ENCODE results near the gene OR5AN1. TPM values are rescaled to one million over a fixed set of nuclear protein-coding genes. Genes with fewer than 3 reads are reported as not detected.
"Not testable (repeated sequence)": the region's sequence is repeated elsewhere in the genome, so short reads cannot be mapped to it uniquely, and the experiment has no call there.

The OR5AN1 gene
- total RNA-seq, result not detected

- FAIRE-seq, result no peak
- DNase-seq (ENCODE audit: low spot score in 2 of 2), result no peak
Measured at GRCh38 chr11:59358595-59358994, at the start of gene OR5AN1. OR5AN1 (plus strand) TSS chr11:59358895; CDS start chr11:59364459, 5,564 bp downstream.

GRCh38 chr11:59335001-59335400 lies 23.7 kb upstream of the OR5AN1 start:
- FAIRE-seq (no peak), DNase-seq (ENCODE audit: low spot score in 2 of 2) (no peak)

GRCh38 chr11:59336176-59336575 lies 22.5 kb upstream of the OR5AN1 start:
- FAIRE-seq (no peak), DNase-seq (ENCODE audit: low spot score in 2 of 2) (no peak)

- FAIRE-seq, result no peak
- no peak for DNase-seq (ENCODE audit: low spot score in 2 of 2)
Measured at GRCh38 chr11:59336931-59337330, 21.8 kb upstream of the OR5AN1 start.

- FAIRE-seq; DNase-seq (ENCODE audit: low spot score in 2 of 2): not testable (repeated sequence)
Measured at GRCh38 chr11:59349657-59350056, 9.0 kb upstream of the OR5AN1 start.

GRCh38 chr11:59355226-59355625 lies 3.5 kb upstream of the OR5AN1 start:
- no peak for FAIRE-seq
- DNase-seq (ENCODE audit: low spot score in 2 of 2), result no peak

GRCh38 chr11:59356561-59356960 lies 2.1 kb upstream of the OR5AN1 start:
- DNase-seq (ENCODE audit: low spot score in 2 of 2), result no peak
- FAIRE-seq, result no peak

GRCh38 chr11:59358020-59358419 lies 675 bp upstream of the OR5AN1 start:
- FAIRE-seq, result no peak

GRCh38 chr11:59365232-59366018 lies 6.7 kb downstream of the OR5AN1 start:
- FAIRE-seq (no peak), DNase-seq (ENCODE audit: low spot score in 2 of 2) (no peak)

More at GRCh38 chr11:59358020-59358419, 675 bp upstream of the OR5AN1 start:
- no peak for DNase-seq (ENCODE audit: low spot score in 2 of 2)

- FAIRE-seq (no peak), DNase-seq (ENCODE audit: low spot score in 2 of 2) (no peak)
Measured at GRCh38 chr11:59368238-59369022, 9.7 kb downstream of the OR5AN1 start.

GRCh38 chr11:59372324-59372723 lies 13.6 kb downstream of the OR5AN1 start:
- not testable (repeated sequence) for DNase-seq (ENCODE audit: low spot score in 2 of 2); FAIRE-seq

GRCh38 chr11:59380263-59381059 lies 21.8 kb downstream of the OR5AN1 start:
- no peak for DNase-seq (ENCODE audit: low spot score in 2 of 2)
- no peak for FAIRE-seq

GRCh38 chr11:59394186-59394585 lies 35.5 kb downstream of the OR5AN1 start:
- FAIRE-seq, result no peak
- no peak for DNase-seq (ENCODE audit: low spot score in 2 of 2)

- DNase-seq (ENCODE audit: low spot score in 2 of 2) (no peak), FAIRE-seq (no peak)
Measured at GRCh38 chr11:59400461-59401261, 42.0 kb downstream of the OR5AN1 start.

- DNase-seq (ENCODE audit: low spot score in 2 of 2), result no peak
- FAIRE-seq, result no peak
Measured at GRCh38 chr11:59401262-59401552, 42.5 kb downstream of the OR5AN1 start.

- DNase-seq (ENCODE audit: low spot score in 2 of 2), result no peak
- no peak for FAIRE-seq
Measured at GRCh38 chr11:59403546-59403945, 44.9 kb downstream of the OR5AN1 start.

- DNase-seq (ENCODE audit: low spot score in 2 of 2), result no peak
- FAIRE-seq, result no peak
Measured at GRCh38 chr11:59413646-59414045, 55.0 kb downstream of the OR5AN1 start.

GRCh38 chr11:59415111-59415510 lies 56.4 kb downstream of the OR5AN1 start:
- no peak for DNase-seq (ENCODE audit: low spot score in 2 of 2)
- FAIRE-seq, result no peak

- no peak for DNase-seq (ENCODE audit: low spot score in 2 of 2)
- FAIRE-seq, result no peak
Measured at GRCh38 chr11:59416613-59417012, 57.9 kb downstream of the OR5AN1 start.

- DNase-seq (ENCODE audit: low spot score in 2 of 2), result no peak
- no peak for FAIRE-seq
Measured at GRCh38 chr11:59417023-59417422, 58.3 kb downstream of the OR5AN1 start.
